Mesenchymal stem cell (in vitro differentiated cells and primary cell): ENCODE measurements around the gene SETD7.

Source experiments
- DNase-seq: peaks from one replicate; pipeline ENCODE4 v3.0.0-alpha.2; 2013
- H2AFZ ChIP-seq: one replicate; pipeline ENCODE4 v1.6.1; 2013; ENCODE audit warnings: low read depth, mild to moderate bottlenecking, control low read depth, inconsistent platforms, low read length, moderate library complexity
- H2AK5ac ChIP-seq: 2 replicates; pipeline ENCODE4 v1.6.1; 2013; ENCODE audit warnings: low read length, moderate library complexity, mild to moderate bottlenecking, inconsistent platforms; ENCODE audit not compliant: severe bottlenecking
- H2BK120ac ChIP-seq: one replicate; pipeline ENCODE4 v1.6.1; 2013; ENCODE audit warnings: low read depth, mild to moderate bottlenecking, inconsistent platforms, low read length, moderate library complexity
- H2BK12ac ChIP-seq, 2 experiments: one replicate each; pipeline ENCODE4 v1.6.1; 2013; ENCODE audit warnings: inconsistent platforms in 2 of 2, low read length in 2 of 2, mild to moderate bottlenecking in 2 of 2, moderate library complexity in 2 of 2, control low read depth in 1 of 2
- H2BK15ac ChIP-seq: one replicate; pipeline ENCODE4 v1.6.1; 2013; ENCODE audit warnings: mild to moderate bottlenecking, low read depth, inconsistent platforms; ENCODE audit not compliant: poor library complexity, severe bottlenecking
- H2BK5ac ChIP-seq: 2 replicates; pipeline ENCODE4 v1.6.1; 2013; ENCODE audit warnings: low read depth, mild to moderate bottlenecking, low read length, control low read depth, inconsistent platforms; ENCODE audit not compliant: poor library complexity, severe bottlenecking
- H3K14ac ChIP-seq, 2 experiments: one replicate each; pipeline ENCODE4 v1.6.1; 2013; ENCODE audit warnings: inconsistent platforms in 2 of 2, low read length in 2 of 2, control low read depth in 1 of 2, mild to moderate bottlenecking in 1 of 2, moderate library complexity in 1 of 2
- H3K18ac ChIP-seq, 2 experiments: one replicate each; pipeline ENCODE4 v1.6.1; 2013; ENCODE audit warnings: inconsistent platforms in 2 of 2, low read length in 2 of 2, control low read depth in 1 of 2, low read depth in 1 of 2, mild to moderate bottlenecking in 1 of 2
- H3K23ac ChIP-seq, 2 experiments: one replicate each; pipeline ENCODE4 v1.6.1; 2013; ENCODE audit warnings: inconsistent platforms in 2 of 2, low read length in 2 of 2, mild to moderate bottlenecking in 2 of 2, moderate library complexity in 2 of 2, control low read depth in 1 of 2
- H3K27ac ChIP-seq: 2 replicates; pipeline ENCODE4 v1.5.1; 2013; ENCODE audit warnings: mild to moderate bottlenecking, moderate library complexity, low read length, control low read depth, inconsistent platforms; ENCODE audit not compliant: poor library complexity, severe bottlenecking
- H3K27me3 ChIP-seq, 2 experiments: 2 replicates each; pipeline versions ENCODE4 v1.6.1 to v1.7.0; 2013; ENCODE audit warnings: low read length in 2 of 2, mild to moderate bottlenecking in 2 of 2, moderate library complexity in 2 of 2, control low read depth in 1 of 2, inconsistent platforms in 1 of 2; ENCODE audit not compliant: control insufficient read depth in 1 of 2, insufficient read depth in 1 of 2
- H3K36me3 ChIP-seq, 2 experiments: 2 replicates each; pipeline versions ENCODE4 v1.6.1 to v1.7.0; 2013; ENCODE audit warnings: low read length in 2 of 2, control low read depth in 1 of 2, inconsistent platforms in 1 of 2, low read depth in 1 of 2, mild to moderate bottlenecking in 1 of 2; ENCODE audit not compliant: insufficient read depth in 2 of 2, control insufficient read depth in 1 of 2
- H3K4ac ChIP-seq, 2 experiments: one replicate each; pipeline ENCODE4 v1.6.1; 2013; ENCODE audit warnings: inconsistent platforms in 2 of 2, low read length in 2 of 2, mild to moderate bottlenecking in 2 of 2, moderate library complexity in 2 of 2, control low read depth in 1 of 2, low read depth in 1 of 2
- H3K4me1 ChIP-seq: 2 replicates; pipeline ENCODE4 v1.6.1; 2013; ENCODE audit warnings: low read depth, low read length, control low read depth; ENCODE audit not compliant: control insufficient read depth, insufficient read depth
- H3K4me2 ChIP-seq: 2 replicates; pipeline ENCODE4 v1.6.1; 2013; ENCODE audit warnings: low read length, mild to moderate bottlenecking, inconsistent platforms; ENCODE audit not compliant: poor library complexity, severe bottlenecking
- H3K4me3 ChIP-seq, 2 experiments: 2 replicates each; pipeline versions ENCODE4 v1.5.1 to v1.7.0; 2013; ENCODE audit warnings: low read length in 2 of 2, mild to moderate bottlenecking in 2 of 2, control low read depth in 1 of 2, low read depth in 1 of 2; ENCODE audit not compliant: insufficient read depth in 1 of 2
- H3K79me1 ChIP-seq: replicated peaks from 2 replicates; pipeline ENCODE4 v1.6.1; 2013; ENCODE audit warnings: mild to moderate bottlenecking, control low read depth, low read length, inconsistent platforms; ENCODE audit not compliant: poor library complexity, severe bottlenecking
- H3K9ac ChIP-seq: 2 replicates; pipeline ENCODE4 v1.7.0; 2013; ENCODE audit warnings: mild to moderate bottlenecking, low read length, moderate library complexity
- H3K9me3 ChIP-seq: 2 replicates; pipeline ENCODE4 v1.7.0; 2013; ENCODE audit warnings: mild to moderate bottlenecking, low read length; ENCODE audit not compliant: control insufficient read depth
- H4K8ac ChIP-seq: one replicate; pipeline ENCODE4 v1.6.1; 2013; ENCODE audit warnings: inconsistent platforms, mild to moderate bottlenecking, low read length, moderate library complexity
- H4K91ac ChIP-seq: one replicate; pipeline ENCODE4 v1.6.1; 2013; ENCODE audit warnings: mild to moderate bottlenecking, low read length, inconsistent platforms
- WGBS: methylation state at CpG from one replicate; pipeline ENCODE4 v1.1.7; 2013; ENCODE audit warnings: mixed read lengths; 5-methylcytosine and 5-hydroxymethylcytosine counted together

SETD7 gene

DNA sequence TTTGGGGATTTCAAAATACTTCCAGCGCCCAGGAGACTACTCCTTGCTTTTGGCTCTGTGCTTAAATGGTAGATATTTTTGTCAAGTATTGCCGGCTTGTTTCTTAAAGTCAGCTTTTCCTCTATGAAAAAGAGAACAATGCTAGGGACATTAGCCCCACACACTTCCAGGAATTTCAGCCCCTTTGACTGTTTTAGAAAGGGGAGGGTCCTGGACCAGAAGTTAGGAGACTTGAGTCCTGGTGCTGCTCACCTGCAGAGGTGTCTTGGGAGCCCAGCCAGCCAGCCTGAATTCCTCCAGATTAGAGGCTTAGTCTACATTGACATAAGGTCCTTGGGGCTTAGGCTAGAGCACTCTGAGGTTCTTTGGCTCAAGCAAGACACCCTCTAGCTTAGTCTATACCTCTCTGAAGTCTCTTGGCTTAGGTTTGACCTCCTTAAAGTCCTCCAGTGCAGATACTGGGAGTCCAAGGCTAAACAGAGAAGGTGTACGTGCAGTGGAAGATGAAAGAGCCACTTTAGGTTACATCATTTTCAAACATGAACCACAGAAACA is 1.6 kb upstream of the SETD7 start:
- H3K79me1 ChIP-seq: peaks cover 2% of the 10 kb centered on the region
- peak overlapping the region in 1 of 2 experiments; percentile 93 for H3K4me3 ChIP-seq
- DNase-seq: no peak
- H4K91ac ChIP-seq: no peak overlapping the region
- peaks cover 6% of the 10 kb centered on the region for H3K4me1 ChIP-seq
- no peak overlapping the region for H4K8ac ChIP-seq
- no peaks in the 10 kb centered on the region for H3K9me3 ChIP-seq
- H3K9ac ChIP-seq: no peak overlapping the region
- peak overlapping the region in 1 of 2 experiments; percentile 0 for H2BK12ac ChIP-seq
- no peak overlapping the region for H2BK15ac ChIP-seq
- H3K27me3 ChIP-seq: peaks cover 24 to 31% of the 10 kb centered on the region in 2 experiments
- H3K4me2 ChIP-seq: peak overlapping the region; percentile 84
- H2AFZ ChIP-seq: no peak overlapping the region
- peak overlapping the region; percentile 13 for H2AK5ac ChIP-seq
- no peak overlapping the region for H3K18ac ChIP-seq
- H3K36me3 ChIP-seq: no peaks in the 10 kb centered on the region
- no peak overlapping the region for H3K27ac ChIP-seq
- H3K4ac ChIP-seq: peak overlapping the region in 1 of 2 experiments; percentile 32
- no peak overlapping the region for H2BK120ac ChIP-seq
- H3K23ac ChIP-seq: no peak overlapping the region
- no peak overlapping the region for H2BK5ac ChIP-seq
- WGBS: 40% methylated on average over 1 of the region's 3 CpGs
- no peak overlapping the region for H3K14ac ChIP-seq

DNA sequence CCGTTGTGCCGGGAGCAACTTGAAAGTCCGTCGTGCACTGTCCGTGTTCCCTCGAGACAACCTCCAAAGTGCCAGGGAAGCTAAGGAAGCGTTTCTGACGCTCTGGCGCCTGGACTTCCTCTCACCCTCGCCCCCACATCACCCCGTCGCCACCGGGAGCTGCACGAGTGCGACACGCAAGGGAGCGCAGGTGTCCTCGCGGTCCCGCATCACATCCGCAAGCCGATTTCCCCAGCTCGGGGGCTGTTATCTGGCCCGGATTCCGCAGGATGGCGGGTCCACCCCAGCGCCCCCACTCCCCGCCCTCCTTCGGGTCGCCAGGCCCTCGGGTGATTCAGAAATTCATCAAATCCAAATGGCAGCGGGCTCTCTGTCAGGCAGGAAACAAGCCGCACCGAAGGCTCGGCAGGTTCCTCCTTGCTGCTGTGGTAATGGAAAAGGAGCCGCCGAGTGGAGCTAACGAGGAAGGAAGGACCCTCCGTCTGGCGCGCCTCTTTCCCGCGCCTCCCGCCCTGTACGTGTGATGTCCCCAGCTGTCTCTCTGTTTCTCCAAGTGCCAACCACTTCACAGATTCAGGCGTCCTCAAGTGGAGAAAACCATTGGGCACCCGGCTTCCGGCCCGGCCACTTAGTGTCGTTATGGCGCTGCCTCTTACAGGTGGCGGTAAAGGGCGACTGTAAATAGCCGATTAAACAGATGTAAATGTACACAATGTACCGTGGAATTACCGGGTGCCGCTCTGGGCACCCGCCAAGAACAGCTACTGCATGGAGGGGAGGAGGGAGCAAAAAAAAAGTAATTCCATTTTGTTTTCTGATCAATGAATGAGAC is 921 bp upstream of the SETD7 start:
- 1% methylated on average over 56 of the region's 58 CpGs for WGBS

DNA sequence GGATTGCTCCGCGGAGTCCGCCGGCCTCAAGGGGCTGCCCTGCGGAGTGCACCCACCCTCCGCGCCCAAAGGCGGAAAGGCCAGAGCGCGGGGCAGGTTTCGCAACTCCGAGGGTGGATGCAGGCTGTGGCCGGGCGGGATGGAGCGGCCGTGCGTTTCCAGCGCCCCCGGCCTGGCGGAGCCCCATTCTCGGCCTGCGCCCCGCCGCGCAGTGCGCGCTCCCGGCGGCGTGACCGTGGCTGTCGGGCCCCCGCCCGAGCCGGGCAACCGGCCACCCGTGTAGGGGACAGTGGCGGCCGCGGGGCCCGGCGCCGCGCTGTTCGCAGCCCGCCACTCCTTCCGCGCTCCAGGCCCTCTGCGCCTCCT is 331 bp downstream of the SETD7 start:
- Histone ChIP-seq H3K27ac (peak overlapping the region; percentile 50), H2BK5ac (peak overlapping the region; percentile 53), H3K27me3 (peaks cover 24 to 31% of the 10 kb centered on the region in 2 experiments), H3K9me3 (no peaks in the 10 kb centered on the region), H4K8ac (peak overlapping the region; percentile 96), H3K4me2 (peak overlapping the region; percentile 84), H3K9ac (peak overlapping the region; percentile 97), H3K23ac (peak overlapping the region in 1 of 2 experiments; percentile 98), H2AFZ (peak overlapping the region; percentile 2), H3K79me1 (peaks cover 2% of the 10 kb centered on the region), H3K4ac (peak overlapping the region; percentile 84 to 99), H2BK120ac (peak overlapping the region; percentile 78), H3K14ac (peak overlapping the region in 1 of 2 experiments; percentile 99), H2BK12ac (peak overlapping the region; percentile 15 to 97), H3K4me3 (peak overlapping the region; percentile 92 to 93), H3K18ac (peak overlapping the region; percentile 94 to 100), H2BK15ac (peak overlapping the region; percentile 58), H3K36me3 (no peaks in the 10 kb centered on the region), H3K4me1 (peaks cover 10% of the 10 kb centered on the region), H2AK5ac (peak overlapping the region; percentile 13), H4K91ac (peak overlapping the region; percentile 86)
- 1% methylated on average over 17 of the region's 49 CpGs for WGBS
- no peak for DNase-seq

More for the DNA sequence above, 921 bp upstream of the SETD7 start:
- H4K91ac ChIP-seq: peak overlapping the region; percentile 58
- peak overlapping the region; percentile 9 to 99 for H3K4ac ChIP-seq
- no peak overlapping the region for H3K27ac ChIP-seq
- no peak overlapping the region for H3K14ac ChIP-seq
- no peak overlapping the region for H2BK5ac ChIP-seq
- peak overlapping the region; percentile 79 for H2AFZ ChIP-seq
- H2AK5ac ChIP-seq: no peak overlapping the region
- no peak overlapping the region for H2BK12ac ChIP-seq
- H3K9ac ChIP-seq: peak overlapping the region; percentile 97
- H3K36me3 ChIP-seq: no peaks in the 10 kb centered on the region
- peak overlapping the region; percentile 6 to 100 for H3K18ac ChIP-seq
- peak; percentile 58 for DNase-seq
- no peaks in the 10 kb centered on the region for H3K9me3 ChIP-seq
- peak overlapping the region; percentile 84 for H3K4me2 ChIP-seq
- no peak overlapping the region for H4K8ac ChIP-seq
- H3K4me3 ChIP-seq: peak overlapping the region; percentile 92 to 93
- H2BK15ac ChIP-seq: peak overlapping the region; percentile 41
- H3K27me3 ChIP-seq: peaks cover 24 to 31% of the 10 kb centered on the region in 2 experiments
- peak overlapping the region in 1 of 2 experiments; percentile 85 for H3K23ac ChIP-seq
- H3K79me1 ChIP-seq: peaks cover 2% of the 10 kb centered on the region
- H3K4me1 ChIP-seq: peaks cover 10% of the 10 kb centered on the region
- H2BK120ac ChIP-seq: no peak overlapping the region
